ENCODE results near the gene CNTNAP2. TPM values are rescaled to one million over a fixed set of nuclear protein-coding genes. Genes with fewer than 3 reads are reported as not detected.

Gene CNTNAP2
- total and polyA plus RNA-seq, 2 of the 13 experiments (the other 11 are each of a cell fraction or from before 2014, with no cell fraction given), result 0.40 to 0.42 TPM

GRCh38 chr7:148146346-148146745 lies 2029.7 kb downstream of the CNTNAP2 start (continued):
- TF ChIP-seq ZNF800 (CRISPR knock-in tag; IDR thresholded peaks at IDR 0.05) (no peak), GZF1 (CRISPR knock-in tag; IDR thresholded peaks at IDR 0.05) (no peak), FOXK2 (IDR thresholded peaks at IDR 0.05) (no peak)

DNA sequence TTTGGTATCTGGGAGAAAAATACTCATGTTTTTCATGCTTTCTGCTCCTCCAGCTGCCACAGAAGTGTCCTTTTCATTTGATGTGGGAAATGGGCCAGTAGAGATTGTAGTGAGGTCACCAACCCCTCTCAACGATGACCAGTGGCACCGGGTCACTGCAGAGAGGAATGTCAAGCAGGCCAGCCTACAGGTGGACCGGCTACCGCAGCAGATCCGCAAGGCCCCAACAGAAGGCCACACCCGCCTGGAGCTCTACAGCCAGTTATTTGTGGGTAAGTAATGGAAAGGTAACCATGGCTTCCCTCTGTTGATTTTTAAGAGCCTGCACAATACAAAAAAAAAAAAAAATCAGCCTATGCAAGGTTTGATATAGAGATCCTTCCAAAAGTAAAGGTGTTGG lies 2030.8 kb downstream of the CNTNAP2 start:
- BruUV-seq (replicated peaks), result no TSS peak
- H3K4me2 ChIP-seq (ENCODE audit: low read depth, low read length), result no peak overlapping the region
- no peaks in the 10 kb centered on the region for H3K36me3 ChIP-seq (replicated peaks in 1 of 2; ENCODE audit: control insufficient read depth in 1 of 2, insufficient read depth in 2 of 2, low read length in 2 of 2)
- no peak overlapping the region for H3K9ac ChIP-seq (ENCODE audit: insufficient read depth, low read depth, low read length)
- no peak for TF ChIP-seq ZNF343 (CRISPR knock-in tag; IDR thresholded peaks at IDR 0.05)
- no peak for TF ChIP-seq FOXJ3 (CRISPR knock-in tag; IDR thresholded peaks at IDR 0.05; ENCODE audit: borderline replicate concordance)
- no peak for TF ChIP-seq ZNF747 (CRISPR knock-in tag; IDR thresholded peaks at IDR 0.05; ENCODE audit: borderline replicate concordance)
- TF ChIP-seq SKI (IDR thresholded peaks at IDR 0.05; ENCODE audit: partially characterized antibody), result no peak
- TF ChIP-seq, protein P1, sequence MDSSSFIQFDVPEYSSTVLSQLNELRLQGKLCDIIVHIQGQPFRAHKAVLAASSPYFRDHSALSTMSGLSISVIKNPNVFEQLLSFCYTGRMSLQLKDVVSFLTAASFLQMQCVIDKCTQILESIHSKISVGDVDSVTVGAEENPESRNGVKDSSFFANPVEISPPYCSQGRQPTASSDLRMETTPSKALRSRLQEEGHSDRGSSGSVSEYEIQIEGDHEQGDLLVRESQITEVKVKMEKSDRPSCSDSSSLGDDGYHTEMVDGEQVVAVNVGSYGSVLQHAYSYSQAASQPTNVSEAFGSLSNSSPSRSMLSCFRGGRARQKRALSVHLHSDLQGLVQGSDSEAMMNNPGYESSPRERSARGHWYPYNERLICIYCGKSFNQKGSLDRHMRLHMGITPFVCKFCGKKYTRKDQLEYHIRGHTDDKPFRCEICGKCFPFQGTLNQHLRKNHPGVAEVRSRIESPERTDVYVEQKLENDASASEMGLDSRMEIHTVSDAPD (CRISPR knock-in tag; IDR thresholded peaks at IDR 0.05), result no peak
- no peak for TF ChIP-seq ZSCAN20 (CRISPR knock-in tag; IDR thresholded peaks at IDR 0.05; ENCODE audit: borderline replicate concordance)
- TF ChIP-seq SIX4 (CRISPR knock-in tag; IDR thresholded peaks at IDR 0.05), result no peak
- TF ChIP-seq BRCA1 (CRISPR knock-in tag; IDR thresholded peaks at IDR 0.05), result no peak
- no peak for TF ChIP-seq AFF4 (CRISPR knock-in tag; IDR thresholded peaks at IDR 0.05)
- no peak for TF ChIP-seq PAWR (CRISPR knock-in tag; IDR thresholded peaks at IDR 0.05; ENCODE audit: borderline replicate concordance)
- no peaks in the 10 kb centered on the region for H3K27me3 ChIP-seq (ENCODE audit: control insufficient read depth in 1 of 2, insufficient read depth in 2 of 2, low read length in 2 of 2)
- H3K79me2 ChIP-seq (ENCODE audit: insufficient read depth, low read length), result no peaks in the 10 kb centered on the region
- 14% methylated on average over 6 of the region's 6 CpGs for WGBS (ENCODE audit: low lambda C conversion rate)
- ATAC-seq (no peak), FAIRE-seq (no peak), DNase-seq (ENCODE audit: low spot score) (no peak)
- H3K4me1 ChIP-seq (ENCODE audit: insufficient read depth, low read length), result no peaks in the 10 kb centered on the region
- ChIA-PET POLR2A (no interaction called here), CTCF (ENCODE audit: low intra/inter-chr PET ratio, low total read pairs) (no interaction called here)
- in situ Hi-C loops (cut with HindIII; ENCODE audit: extremely low pct_ligation_motif_present, low pct_unique_long_range_greater_than_20kb), result no loop called here
- no peaks in the 10 kb centered on the region for H3K9me3 ChIP-seq (ENCODE audit: low read length)
- H2AFZ ChIP-seq (ENCODE audit: low read length), result no peak overlapping the region
- intact Hi-C loops (cut with micrococcal nuclease; ENCODE audit: unreplicated experiment), result no loop called here
- no peaks in the 10 kb centered on the region for H4K20me1 ChIP-seq (ENCODE audit: insufficient read depth, low read length)
- H3K27ac ChIP-seq (ENCODE audit: extremely low read length, insufficient read depth, low read length), result no peak overlapping the region
- no peak overlapping the region for H3K4me3 ChIP-seq (replicated peaks in 1 of 3; ENCODE audit: insufficient read depth in 1 of 3, low read depth in 2 of 3, low read length in 3 of 3)
